Measurements from ENCODE around the gene NAMPT.

DNA sequence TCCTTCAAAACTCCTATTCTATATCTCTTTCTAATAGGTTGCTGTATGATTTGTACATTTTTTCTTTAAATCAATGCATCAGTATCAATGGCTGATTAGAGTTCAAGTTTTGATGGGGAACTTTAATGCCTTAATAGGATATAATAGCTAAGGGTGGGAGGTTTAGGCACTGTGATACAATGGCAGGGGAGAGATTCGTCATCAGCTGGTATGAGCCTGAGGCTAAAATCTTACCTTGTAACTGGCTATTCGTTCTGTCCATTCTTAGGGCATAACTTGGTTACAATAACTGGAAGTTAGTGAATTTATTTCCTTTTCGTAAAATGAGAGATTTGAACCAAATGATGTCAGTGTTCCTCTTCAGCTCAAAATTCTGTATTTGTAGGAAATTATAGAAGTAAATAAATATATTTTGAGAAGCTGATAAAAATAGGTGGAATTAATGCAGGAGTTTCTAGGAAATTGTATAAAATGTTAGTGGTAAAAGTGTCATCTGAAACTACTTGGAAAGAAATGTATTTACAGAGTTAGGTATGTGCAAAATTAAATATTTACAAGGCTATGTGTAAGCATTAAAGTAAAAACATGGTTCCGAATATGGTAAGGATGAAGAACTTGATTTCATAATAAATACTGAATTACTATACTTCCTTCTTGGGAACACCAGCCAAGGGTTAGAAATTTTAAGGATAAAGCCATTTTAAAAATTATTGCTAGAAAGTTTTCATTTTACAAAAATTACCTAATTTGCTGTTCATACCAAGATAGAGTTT lies 27.5 kb upstream of the NAMPT start:
- TF ChIP-seq, protein P1, sequence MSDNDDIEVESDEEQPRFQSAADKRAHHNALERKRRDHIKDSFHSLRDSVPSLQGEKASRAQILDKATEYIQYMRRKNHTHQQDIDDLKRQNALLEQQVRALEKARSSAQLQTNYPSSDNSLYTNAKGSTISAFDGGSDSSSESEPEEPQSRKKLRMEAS (IDR thresholded peaks at IDR 0.05) = no peak
- no peak for TF ChIP-seq TCF12 (IDR thresholded peaks at IDR 0.05; ENCODE audit: low read depth)
- no peak for TF ChIP-seq EP300 (IDR thresholded peaks at IDR 0.05; ENCODE audit: borderline replicate concordance)
- TF ChIP-seq RAD21 (IDR thresholded peaks at IDR 0.05; ENCODE audit: low read depth) = no peak
- TF ChIP-seq EGR1 (IDR thresholded peaks at IDR 0.05) = no peak
- no peak for TF ChIP-seq ZBTB7A (IDR thresholded peaks at IDR 0.05; ENCODE audit: low read depth)
- TF ChIP-seq, protein P2, sequence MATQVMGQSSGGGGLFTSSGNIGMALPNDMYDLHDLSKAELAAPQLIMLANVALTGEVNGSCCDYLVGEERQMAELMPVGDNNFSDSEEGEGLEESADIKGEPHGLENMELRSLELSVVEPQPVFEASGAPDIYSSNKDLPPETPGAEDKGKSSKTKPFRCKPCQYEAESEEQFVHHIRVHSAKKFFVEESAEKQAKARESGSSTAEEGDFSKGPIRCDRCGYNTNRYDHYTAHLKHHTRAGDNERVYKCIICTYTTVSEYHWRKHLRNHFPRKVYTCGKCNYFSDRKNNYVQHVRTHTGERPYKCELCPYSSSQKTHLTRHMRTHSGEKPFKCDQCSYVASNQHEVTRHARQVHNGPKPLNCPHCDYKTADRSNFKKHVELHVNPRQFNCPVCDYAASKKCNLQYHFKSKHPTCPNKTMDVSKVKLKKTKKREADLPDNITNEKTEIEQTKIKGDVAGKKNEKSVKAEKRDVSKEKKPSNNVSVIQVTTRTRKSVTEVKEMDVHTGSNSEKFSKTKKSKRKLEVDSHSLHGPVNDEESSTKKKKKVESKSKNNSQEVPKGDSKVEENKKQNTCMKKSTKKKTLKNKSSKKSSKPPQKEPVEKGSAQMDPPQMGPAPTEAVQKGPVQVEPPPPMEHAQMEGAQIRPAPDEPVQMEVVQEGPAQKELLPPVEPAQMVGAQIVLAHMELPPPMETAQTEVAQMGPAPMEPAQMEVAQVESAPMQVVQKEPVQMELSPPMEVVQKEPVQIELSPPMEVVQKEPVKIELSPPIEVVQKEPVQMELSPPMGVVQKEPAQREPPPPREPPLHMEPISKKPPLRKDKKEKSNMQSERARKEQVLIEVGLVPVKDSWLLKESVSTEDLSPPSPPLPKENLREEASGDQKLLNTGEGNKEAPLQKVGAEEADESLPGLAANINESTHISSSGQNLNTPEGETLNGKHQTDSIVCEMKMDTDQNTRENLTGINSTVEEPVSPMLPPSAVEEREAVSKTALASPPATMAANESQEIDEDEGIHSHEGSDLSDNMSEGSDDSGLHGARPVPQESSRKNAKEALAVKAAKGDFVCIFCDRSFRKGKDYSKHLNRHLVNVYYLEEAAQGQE (IDR thresholded peaks at IDR 0.05; ENCODE audit: low read depth) = no peak
